ENCODE results near the gene NANP.
"Not testable (repeated sequence)": the region's sequence is repeated elsewhere in the genome, so short reads cannot be mapped to it uniquely, and the experiment has no call there.

NANP gene

DNA sequence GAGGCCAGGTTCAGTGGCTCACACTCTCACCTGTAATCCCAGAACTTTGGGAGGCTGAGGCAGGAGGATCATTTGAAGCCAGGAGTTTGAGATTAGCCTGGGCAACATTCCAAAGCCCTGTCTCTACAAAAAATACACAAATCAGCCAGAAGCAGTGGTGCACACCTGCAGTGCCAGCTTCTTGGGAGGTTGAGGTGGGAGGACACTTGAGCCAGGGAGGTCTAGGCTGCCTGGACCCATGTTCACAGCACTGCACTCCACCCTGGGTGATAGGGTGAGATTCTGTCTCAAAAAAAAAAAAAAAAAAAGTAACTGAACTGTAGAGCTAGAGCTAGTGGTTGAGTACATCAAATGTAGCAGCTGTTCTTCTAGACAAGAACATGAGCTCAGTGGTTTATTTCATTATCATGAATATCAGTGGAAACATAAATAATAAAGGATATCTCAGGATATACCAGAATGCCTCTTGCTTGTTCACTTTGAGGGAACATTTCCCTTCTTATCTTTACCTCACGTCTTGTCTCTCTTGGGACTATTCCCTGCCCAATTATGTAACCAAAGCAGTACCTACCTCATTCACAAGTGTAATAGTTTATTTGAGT is 17.6 kb downstream of the NANP start:
- no peak for DNase-seq (ENCODE audit: low spot score)

DNA sequence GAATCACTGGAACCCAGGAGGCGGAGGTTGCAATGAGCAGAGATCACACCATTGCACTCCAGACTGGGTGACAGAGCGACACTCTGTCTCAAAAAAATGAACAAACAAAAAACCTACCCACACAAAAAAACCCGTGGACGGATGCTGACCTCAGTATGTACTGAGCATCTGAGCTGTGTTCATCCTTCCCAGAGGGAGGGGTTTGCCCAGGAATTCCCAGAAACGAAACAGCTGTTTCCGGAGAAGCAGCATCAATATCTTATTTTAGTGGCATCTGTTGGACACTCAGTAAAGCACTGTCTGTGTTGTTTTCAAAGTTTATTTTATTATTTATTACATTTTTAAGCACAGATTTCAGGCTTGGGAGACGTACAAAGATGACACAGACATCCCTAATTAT is 18.7 kb downstream of the NANP start:
- DNase-seq (ENCODE audit: low spot score), result no peak

GRCh38 chr20:25604611-25605010 is 19.2 kb downstream of the NANP start:
- no peak for DNase-seq (ENCODE audit: low spot score)

DNA sequence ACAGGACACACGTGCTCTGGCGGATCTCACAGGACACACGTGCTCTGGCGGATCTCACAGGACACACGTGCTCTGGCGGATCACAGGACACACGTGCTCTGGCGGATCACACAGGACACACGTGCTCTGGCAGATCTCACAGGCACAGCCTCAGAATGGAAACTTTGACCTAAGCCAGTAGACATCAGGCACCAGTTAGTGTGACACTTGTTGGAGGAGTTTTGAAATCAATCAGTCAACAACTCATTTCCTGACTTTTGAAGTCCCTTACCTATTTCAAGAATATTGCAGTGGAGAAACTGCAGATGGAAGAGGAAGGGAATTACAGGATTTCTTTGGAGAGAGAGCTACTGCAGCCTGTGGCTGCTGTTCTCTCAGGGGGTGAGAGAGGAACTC is 20.9 kb downstream of the NANP start:
- DNase-seq (ENCODE audit: low spot score), result not testable (repeated sequence)

DNA sequence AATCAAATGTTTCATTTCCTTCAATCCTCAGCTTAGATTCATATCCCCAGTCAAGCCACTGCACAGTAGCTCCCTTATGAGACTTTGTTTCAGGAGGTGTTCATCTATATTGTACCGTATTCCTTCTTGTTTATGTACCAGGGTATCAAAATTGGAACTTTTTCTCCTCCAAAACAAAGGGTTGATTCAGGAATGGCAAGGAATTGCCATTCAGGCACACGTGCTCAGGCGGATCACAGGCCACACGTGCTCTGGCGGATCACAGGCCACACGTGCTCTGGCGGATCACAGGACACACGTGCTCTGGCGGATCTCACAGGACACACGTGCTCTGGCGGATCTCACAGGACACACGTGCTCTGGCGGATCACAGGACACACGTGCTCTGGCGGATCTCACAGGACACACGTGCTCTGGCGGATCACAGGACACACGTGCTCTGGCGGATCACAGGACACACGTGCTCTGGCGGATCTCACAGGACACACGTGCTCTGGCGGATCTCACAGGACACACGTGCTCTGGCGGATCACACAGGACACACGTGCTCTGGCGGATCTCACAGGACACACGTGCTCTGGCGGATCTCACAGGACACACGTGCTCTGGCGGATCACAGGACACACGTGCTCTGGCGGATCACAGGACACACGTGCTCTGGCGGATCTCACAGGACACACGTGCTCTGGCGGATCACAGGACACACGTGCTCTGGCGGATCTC is 21.5 kb downstream of the NANP start:
- not testable (repeated sequence) for DNase-seq (ENCODE audit: low spot score)

GRCh38 chr20:25601659-25602058 is 22.2 kb downstream of the NANP start:
- DNase-seq (ENCODE audit: low spot score), result no peak

- no peak for DNase-seq (ENCODE audit: low spot score)
Observed at GRCh38 chr20:25600632-25601031, 23.2 kb downstream of the NANP start.

DNA sequence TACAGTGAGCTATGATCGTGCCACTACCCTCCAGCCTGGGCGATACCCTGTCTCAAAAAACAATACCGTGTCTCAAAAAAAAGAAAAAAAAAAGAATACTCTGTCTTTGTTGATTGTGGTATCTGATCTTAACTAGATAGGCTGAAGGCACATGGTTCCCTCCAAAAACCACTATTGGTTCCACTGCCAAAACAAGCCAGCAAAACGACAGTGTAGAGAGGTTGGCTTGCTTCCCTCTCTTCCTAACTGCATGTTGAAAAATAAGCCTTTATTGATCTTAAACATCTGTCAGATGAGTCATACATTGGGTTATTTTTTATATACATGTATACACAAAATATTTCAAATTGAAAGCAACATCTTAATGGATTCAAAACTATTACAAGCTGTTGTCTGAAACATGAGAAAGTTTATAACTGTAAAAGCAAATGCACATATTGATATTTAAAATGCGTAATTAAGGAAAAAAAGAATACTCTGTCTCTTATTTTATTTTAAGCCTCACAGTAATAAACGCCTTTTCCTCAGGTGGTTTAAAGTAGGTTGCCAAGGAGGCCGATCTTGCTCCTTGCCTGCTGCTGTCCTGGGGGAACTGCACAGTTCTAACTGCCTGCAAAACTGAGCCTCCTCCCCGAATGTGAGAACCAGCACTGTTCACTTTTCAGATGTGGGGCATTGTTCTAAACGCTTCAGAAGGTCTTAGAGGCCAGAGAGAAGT is 31.5 kb downstream of the NANP start:
- DNase-seq (ENCODE audit: low spot score), result no peak

DNA sequence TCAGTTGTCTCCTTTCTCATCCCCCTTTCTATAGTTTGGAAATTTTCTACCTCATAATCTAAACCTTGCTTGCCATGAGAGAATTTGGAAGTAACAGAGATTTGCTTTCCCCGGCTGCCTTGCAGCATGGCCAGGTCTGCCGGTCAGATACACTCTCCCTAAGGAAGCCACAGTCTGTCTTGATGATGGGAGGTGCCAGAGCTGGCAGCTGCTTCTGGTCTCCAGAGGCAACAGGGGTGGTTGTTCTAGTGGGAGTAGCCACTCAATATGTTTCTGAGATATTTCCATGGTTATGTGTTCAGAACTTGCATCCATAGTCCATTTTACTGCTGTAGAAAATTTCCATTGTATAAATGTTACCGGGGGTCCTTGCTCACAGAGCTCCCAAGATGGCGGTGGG is 33.0 kb downstream of the NANP start:
- not testable (repeated sequence) for DNase-seq (ENCODE audit: low spot score)

GRCh38 chr20:25588491-25588890 is 35.3 kb downstream of the NANP start:
- no peak for DNase-seq (ENCODE audit: low spot score)

DNA sequence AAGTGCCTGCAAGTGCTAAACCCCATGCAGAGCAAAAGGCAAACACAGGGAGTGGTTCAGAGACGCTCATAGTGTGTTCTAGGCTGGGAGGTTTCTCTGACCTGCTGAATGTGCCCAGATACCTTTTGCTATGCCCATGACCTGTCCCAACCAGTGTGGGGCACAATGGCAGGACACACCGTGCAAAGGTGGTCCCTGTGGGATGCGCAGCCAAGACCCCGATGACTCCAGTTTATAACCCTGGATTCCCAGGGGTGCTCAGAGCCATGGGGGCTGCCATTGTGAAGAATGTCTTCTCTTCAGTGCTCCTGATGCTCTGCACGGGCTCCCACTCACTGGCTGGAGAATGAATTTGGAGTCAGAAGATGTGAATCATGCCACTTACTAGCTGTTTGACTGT is 36.3 kb downstream of the NANP start:
- no peak for DNase-seq (ENCODE audit: low spot score)

GRCh38 chr20:25586877-25587276 is 36.9 kb downstream of the NANP start:
- DNase-seq (ENCODE audit: low spot score), result no peak

- DNase-seq (ENCODE audit: low spot score), result peak; percentile 28
Observed at GRCh38 chr20:25584905-25585704, 38.7 kb downstream of the NANP start, which contains the start of gene NINL. NINL (minus strand) TSS chr20:25585531; CDS start chr20:25526587, 58,944 bp downstream.

DNA sequence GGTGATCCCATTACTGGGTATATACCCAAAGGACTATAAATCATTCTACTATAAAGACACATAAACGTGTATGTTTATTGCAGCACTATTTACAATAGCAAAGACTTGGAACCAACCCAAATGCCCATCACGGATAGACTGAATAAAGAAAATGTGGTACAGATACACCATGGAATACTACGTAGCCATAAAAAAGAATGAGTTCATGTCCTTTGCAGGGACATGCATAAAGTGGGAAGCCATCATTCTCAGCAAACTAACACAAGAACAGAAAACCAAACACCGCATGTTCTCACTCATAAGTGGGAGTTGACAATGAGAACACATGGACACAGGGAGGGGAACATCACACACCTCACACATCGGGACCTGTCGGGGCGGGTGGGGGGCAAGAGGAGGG is 40.2 kb downstream of the NANP start:
- not testable (repeated sequence) for DNase-seq (ENCODE audit: low spot score)

DNA sequence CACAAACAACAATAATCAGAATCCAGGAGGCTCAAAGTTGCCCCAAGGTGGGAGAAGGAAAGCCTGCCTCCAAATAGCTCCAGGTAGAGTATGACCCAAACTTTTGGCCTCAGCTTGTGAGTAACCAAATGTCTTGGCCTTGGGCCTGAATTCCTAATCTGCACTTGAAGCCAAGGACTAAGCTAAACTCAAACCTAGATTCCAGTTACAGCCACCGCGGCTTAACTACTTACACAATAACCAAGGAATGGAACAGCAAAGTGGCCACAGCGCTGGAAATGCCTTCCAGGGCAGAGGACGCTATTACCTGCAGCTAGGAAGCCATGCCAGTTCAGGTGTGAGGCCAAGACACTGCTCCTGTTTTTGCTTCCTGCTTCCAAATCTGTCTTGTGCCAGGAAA is 43.1 kb downstream of the NANP start:
- no peak for DNase-seq (ENCODE audit: low spot score)

DNA sequence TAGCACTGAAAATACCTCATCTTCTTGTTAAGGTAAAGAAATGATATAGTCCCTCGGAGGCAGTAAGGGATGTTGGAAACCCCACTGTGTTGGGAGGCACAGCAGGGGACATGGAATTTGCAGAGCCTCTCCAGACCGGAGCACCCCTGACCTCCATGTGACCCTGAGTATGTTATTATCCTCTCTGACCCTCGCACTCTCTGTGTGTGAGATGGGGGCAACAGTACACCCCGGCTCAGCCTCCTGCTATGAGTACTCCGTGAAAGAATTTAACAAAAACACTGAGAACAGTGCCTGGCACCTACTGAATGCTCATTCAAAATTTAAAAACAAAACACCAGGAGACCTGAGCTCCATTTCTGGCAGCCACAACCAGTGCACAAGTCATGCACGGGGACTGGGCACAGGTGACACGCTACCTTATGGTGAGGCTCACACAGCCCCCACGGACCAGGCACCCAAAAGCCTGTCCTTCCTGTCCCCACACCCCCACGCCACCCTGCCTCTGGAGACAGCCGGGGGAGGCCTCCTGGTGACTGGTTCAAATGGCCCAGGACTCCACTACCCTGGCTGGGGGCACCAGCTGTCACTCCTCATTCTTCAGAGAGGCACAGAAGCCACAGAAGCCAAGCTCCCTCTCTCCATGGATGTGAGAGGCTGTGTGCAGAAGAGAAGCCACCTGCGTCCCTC is 44.6 kb downstream of the NANP start:
- DNase-seq (ENCODE audit: low spot score), result no peak

- no peak for DNase-seq (ENCODE audit: low spot score)
Observed at GRCh38 chr20:25576783-25577530, 46.9 kb downstream of the NANP start.

- DNase-seq (ENCODE audit: low spot score), result no peak
Observed at GRCh38 chr20:25574411-25574810, 49.4 kb downstream of the NANP start.

GRCh38 chr20:25573288-25574251 is 50.2 kb downstream of the NANP start:
- DNase-seq (ENCODE audit: low spot score), result no peak

- DNase-seq (ENCODE audit: low spot score), result no peak
Observed at GRCh38 chr20:25571817-25572216, 52.0 kb downstream of the NANP start.

Data from CD4-positive, alpha-beta T cell treated with Interleukin-6 at 100 ng/mL for 8 hours (primary cell).